HG02623 (cell line): ENCODE results near the gene C2orf72.

Experiments used
- ATAC-seq: cut with Tn5 transposase; IDR thresholded peaks from one replicate; pipeline ENCODE4 v1.9.1; 2021; ENCODE audit warnings: moderate library complexity; ENCODE audit not compliant: unreplicated experiment

Gene C2orf72

GRCh38 chr2:231041061-231041689 lies 3.9 kb downstream of the C2orf72 start:
- no peak for ATAC-seq

GRCh38 chr2:231043796-231044195 lies 6.5 kb downstream of the C2orf72 start:
- no peak for ATAC-seq

- ATAC-seq, result no peak
These were observed 9.6 kb downstream of the C2orf72 start for GRCh38 chr2:231046916-231047273.

GRCh38 chr2:231047274-231047922 lies 10.1 kb downstream of the C2orf72 start:
- no peak for ATAC-seq

- no peak for ATAC-seq
These were observed 10.9 kb downstream of the C2orf72 start for GRCh38 chr2:231047923-231048915.

GRCh38 chr2:231049286-231050017 lies 12.1 kb downstream of the C2orf72 start:
- ATAC-seq, result no peak

GRCh38 chr2:231050018-231050901 lies 12.9 kb downstream of the C2orf72 start:
- ATAC-seq, result no peak

GRCh38 chr2:231051116-231051515 lies 13.8 kb downstream of the C2orf72 start:
- ATAC-seq, result no peak

GRCh38 chr2:231052494-231053451 lies 15.4 kb downstream of the C2orf72 start:
- ATAC-seq, result peak; percentile 60

- ATAC-seq, result no peak
These were observed 16.5 kb downstream of the C2orf72 start for GRCh38 chr2:231053846-231054245.

GRCh38 chr2:231056453-231057416 lies 19.4 kb downstream of the C2orf72 start, which contains the start of gene PSMD1:
Gene PSMD1 (plus strand): TSS chr2:231056867. CDS start chr2:231057026, 159 bp downstream.
- ATAC-seq, result peak; percentile 55

GRCh38 chr2:231057590-231057989 lies 20.3 kb downstream of the C2orf72 start:
- ATAC-seq, result no peak

- no peak for ATAC-seq
These were observed 21.6 kb downstream of the C2orf72 start for GRCh38 chr2:231058761-231059550.

GRCh38 chr2:231059756-231060155 lies 22.4 kb downstream of the C2orf72 start:
- ATAC-seq, result no peak

- ATAC-seq, result no peak
These were observed 25.5 kb downstream of the C2orf72 start for GRCh38 chr2:231062776-231063175.

GRCh38 chr2:231063347-231063746 lies 26.0 kb downstream of the C2orf72 start:
- no peak for ATAC-seq

GRCh38 chr2:231065966-231066365 lies 28.6 kb downstream of the C2orf72 start:
- ATAC-seq, result no peak
